Measurements from ENCODE around the gene FAM193A.
A peak's percentile ranks its signal among the peaks of the same experiment; 100 is the strongest.

The FAM193A gene

DNA sequence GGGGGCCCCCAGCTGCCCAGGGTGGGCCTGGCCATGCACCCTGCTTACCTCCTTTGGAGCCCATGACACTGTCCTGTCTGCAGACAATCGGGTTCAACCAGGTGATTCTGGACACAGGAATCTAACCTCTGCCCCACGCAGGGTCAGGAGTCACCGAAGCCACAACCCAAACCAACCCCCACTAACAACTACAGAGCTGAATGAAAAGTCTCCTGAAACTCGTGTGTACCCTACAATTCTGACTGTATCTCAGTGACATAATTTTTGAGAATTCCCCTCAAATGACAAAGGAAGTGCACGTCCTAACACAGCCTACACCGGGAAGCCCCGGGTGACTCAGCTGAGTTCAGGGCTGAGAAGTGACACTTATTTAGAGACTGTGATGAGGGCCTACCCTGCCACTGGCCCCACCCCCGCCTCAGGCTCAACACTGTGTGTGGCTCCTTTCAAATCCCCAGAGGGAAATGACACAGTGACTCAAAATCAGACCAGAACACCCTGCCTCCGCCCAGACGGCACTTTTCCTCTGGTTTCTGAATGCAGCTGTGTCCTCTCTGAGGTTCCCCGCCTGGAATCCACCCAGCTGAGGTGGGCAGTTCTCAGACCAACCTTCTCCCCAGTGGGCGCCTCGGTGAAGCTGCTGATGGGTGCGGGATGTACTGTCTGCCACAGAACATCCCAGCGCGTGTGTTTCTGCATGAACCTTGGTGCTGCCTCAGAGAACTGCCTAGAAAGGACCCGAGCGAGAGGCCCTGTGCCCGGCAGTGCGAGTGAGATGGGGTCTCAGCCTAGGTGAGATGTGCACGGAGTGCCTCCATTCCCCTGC, 209.7 kb downstream of the FAM193A start:
- Histone ChIP-seq H3K36me3 (ENCODE audit: control insufficient read depth, insufficient read depth, low read length) (peaks cover 81% of the 10 kb centered on the region), H3K4me3 (ENCODE audit: extremely low read depth, insufficient read depth, low read length, poor library complexity, severe bottlenecking) (no peak overlapping the region), H3K27ac (ENCODE audit: low read depth, low read length, severe bottlenecking) (peak overlapping the region; percentile 54), H3K9me3 (ENCODE audit: control insufficient read depth, low read length) (no peaks in the 10 kb centered on the region), H3K4me1 (ENCODE audit: control insufficient read depth, insufficient read depth, low read length, poor library complexity, severe bottlenecking) (peaks cover 48% of the 10 kb centered on the region)
- 81 to 83% methylated on average over 11 to 21 of the region's 21 CpGs for WGBS, 2 experiments (ENCODE audit: insufficient coverage in 2 of 2)

DNA sequence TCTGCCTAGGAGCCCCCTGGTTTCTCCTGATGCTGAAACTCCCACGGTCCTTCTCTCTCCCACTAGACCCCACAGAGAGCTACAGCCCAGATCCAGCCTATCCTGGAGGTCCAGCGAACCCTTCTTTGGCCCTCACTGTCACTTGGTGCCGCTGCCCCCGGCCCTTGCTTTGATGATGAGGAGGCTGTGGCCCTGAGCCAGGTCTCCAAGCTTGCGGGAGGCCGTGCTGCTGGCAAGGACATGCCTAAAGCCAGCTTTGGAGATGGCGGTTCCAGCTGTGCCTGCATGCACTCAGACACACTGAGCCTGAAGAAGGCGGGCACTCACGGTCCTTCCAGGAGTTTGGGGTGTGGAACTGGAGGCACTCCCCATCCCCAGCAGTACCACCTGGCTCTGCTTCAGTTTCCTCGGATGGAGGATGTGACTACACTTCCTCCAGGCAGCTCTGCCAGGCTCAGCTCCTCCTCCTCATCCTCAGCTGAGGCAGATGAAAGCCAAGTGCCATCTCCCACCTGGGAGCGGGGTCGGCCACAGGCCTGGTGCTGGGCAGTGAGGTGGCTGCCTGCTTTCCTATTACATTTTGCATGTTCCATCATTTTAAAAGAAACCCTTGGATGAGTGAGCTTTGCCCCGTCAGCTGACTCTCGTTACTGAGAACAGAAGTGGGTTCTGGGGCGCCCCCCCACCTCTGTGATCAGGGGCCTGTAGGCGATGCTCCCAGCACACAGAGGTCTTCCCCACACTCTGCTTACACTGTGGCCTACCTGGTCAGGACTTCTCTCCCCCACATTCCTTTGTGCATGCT, 210.6 kb downstream of the FAM193A start:
- H3K36me3 ChIP-seq (ENCODE audit: control insufficient read depth, insufficient read depth, low read length) = peaks cover 75% of the 10 kb centered on the region
- WGBS, 2 experiments (ENCODE audit: insufficient coverage in 2 of 2) = 90 to 93% methylated on average over 15 to 16 of the region's 16 CpGs
- peak overlapping the region; percentile 54 for H3K27ac ChIP-seq (ENCODE audit: low read depth, low read length, severe bottlenecking)
- H3K9me3 ChIP-seq (ENCODE audit: control insufficient read depth, low read length) = no peaks in the 10 kb centered on the region
- peaks cover 43% of the 10 kb centered on the region for H3K4me1 ChIP-seq (ENCODE audit: control insufficient read depth, insufficient read depth, low read length, poor library complexity, severe bottlenecking)
- H3K4me3 ChIP-seq (ENCODE audit: extremely low read depth, insufficient read depth, low read length, poor library complexity, severe bottlenecking) = no peak overlapping the region

- Histone ChIP-seq H3K36me3 (ENCODE audit: control insufficient read depth, insufficient read depth, low read length) (peaks cover 53% of the 10 kb centered on the region), H3K27ac (ENCODE audit: low read depth, low read length, severe bottlenecking) (peak overlapping the region; percentile 64), H3K4me1 (ENCODE audit: control insufficient read depth, insufficient read depth, low read length, poor library complexity, severe bottlenecking) (peaks cover 30% of the 10 kb centered on the region), H3K4me3 (ENCODE audit: extremely low read depth, insufficient read depth, low read length, poor library complexity, severe bottlenecking) (no peak overlapping the region), H3K9me3 (ENCODE audit: control insufficient read depth, low read length) (no peaks in the 10 kb centered on the region)
- 87 to 92% methylated on average over 13 to 17 of the region's 19 CpGs for WGBS, 2 experiments (ENCODE audit: insufficient coverage in 2 of 2)
These were observed 214.5 kb downstream of the FAM193A start for GRCh38 chr4:2750719-2751605.

- no peak overlapping the region for H3K27ac ChIP-seq (ENCODE audit: low read depth, low read length, severe bottlenecking)
- 94 to 100% methylated on average over 4 of the region's 4 CpGs for WGBS, 2 experiments (ENCODE audit: insufficient coverage in 2 of 2)
- no peak overlapping the region for H3K4me3 ChIP-seq (ENCODE audit: extremely low read depth, insufficient read depth, low read length, poor library complexity, severe bottlenecking)
- peaks cover 11% of the 10 kb centered on the region for H3K4me1 ChIP-seq (ENCODE audit: control insufficient read depth, insufficient read depth, low read length, poor library complexity, severe bottlenecking)
- no peaks in the 10 kb centered on the region for H3K9me3 ChIP-seq (ENCODE audit: control insufficient read depth, low read length)
- peaks cover 35% of the 10 kb centered on the region for H3K36me3 ChIP-seq (ENCODE audit: control insufficient read depth, insufficient read depth, low read length)
These were observed 217.0 kb downstream of the FAM193A start for GRCh38 chr4:2753436-2753835.

DNA sequence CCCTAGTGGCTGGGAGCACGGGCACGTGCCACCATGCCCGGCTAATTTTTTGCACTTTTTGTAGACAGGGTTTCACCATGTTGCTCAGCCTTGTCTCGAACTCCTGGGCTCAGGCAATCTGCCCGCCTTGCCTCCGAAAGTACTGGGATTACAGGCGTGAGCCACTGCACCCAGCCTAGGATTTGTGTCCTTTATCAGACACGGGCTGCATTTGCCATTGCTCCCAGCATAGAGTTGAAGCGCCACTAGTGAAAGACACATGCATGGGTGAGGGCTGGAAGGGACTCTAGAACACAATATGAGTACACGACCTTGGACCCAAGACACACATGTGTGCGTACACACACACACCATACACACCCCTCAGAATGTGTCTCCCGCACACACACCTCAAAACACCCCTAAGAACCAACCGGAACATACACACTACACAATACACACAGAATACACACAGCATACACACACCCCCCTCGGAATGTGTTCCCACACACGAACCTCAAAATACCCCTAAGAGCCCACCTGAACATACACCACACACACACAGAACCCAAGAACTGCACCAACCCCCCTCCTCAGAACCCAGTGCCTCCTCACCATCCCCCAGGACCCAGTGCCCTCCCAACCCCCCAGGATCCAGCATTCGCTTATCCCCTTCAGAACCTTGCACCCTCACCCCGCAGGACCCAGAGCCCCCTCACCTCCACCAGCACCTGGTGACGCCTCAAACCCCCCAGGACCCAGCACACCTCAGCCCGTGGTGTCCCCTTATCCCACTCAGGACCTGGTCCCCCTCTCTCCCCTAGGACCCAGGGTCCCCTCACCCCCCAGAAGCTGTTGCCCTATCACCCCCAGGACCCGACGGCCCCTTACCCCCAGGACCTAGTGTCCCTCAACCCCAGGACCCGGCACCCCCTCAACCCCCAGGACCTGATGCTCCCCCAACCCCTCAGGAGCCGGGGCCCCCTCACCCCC, 218.7 kb downstream of the FAM193A start:
- Histone ChIP-seq H3K27ac (ENCODE audit: low read depth, low read length, severe bottlenecking) (no peak overlapping the region), H3K36me3 (ENCODE audit: control insufficient read depth, insufficient read depth, low read length) (peaks cover 26% of the 10 kb centered on the region), H3K9me3 (ENCODE audit: control insufficient read depth, low read length) (no peaks in the 10 kb centered on the region), H3K4me3 (ENCODE audit: extremely low read depth, insufficient read depth, low read length, poor library complexity, severe bottlenecking) (peak overlapping the region; percentile 77), H3K4me1 (ENCODE audit: control insufficient read depth, insufficient read depth, low read length, poor library complexity, severe bottlenecking) (peaks cover 11% of the 10 kb centered on the region)
- WGBS, 2 experiments (ENCODE audit: insufficient coverage in 2 of 2) = 81 to 87% methylated on average over 15 to 18 of the region's 23 CpGs

DNA sequence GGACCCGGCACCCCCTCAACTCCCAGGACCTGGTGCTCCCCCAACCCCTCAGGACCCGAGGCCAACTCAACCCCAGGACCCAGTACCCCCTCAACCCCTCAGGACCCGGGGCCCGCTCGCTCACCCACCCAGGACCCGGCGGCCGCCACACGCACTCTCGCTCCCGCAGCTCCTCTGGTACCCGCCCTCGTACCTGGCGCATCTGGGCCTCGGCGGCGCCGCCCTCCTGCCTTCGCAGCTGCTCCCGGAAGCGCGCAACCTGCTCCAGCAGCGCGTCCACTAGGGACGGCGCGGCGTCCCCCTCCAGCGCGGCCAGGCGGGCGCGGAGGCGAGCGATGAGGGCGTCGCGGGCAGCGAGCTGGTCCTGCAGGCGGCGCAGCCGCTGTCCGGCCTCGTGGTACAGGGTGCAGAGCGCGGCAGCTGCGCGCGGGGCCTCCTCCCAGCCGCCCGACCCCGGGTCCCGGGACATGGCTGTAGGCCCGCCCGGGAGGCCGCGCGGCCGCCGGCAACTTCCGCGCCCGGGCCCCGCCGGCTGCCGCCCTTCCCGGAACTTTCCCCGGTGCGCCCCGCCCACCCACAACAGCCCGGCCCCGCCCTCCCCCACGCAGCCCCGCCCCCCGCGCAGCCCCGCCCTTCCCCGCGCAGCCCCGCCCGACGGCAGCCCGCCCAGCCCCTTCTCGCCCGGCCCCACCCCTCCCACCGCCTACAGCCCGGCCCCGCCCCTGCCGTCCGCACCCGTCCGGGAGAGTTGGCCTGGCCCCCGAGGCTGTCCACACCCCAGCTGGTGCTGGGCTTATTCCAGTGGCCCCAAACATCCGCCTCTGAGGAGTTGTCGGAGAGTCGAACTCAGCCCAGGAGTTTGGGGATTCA, 219.6 kb downstream of the FAM193A start, which contains the start of gene TNIP2:
TSS of gene TNIP2 (minus strand) at position 516 of the 870 bp plus-strand sequence. CDS start at position 469, 47 bp downstream.
- WGBS, 2 experiments (ENCODE audit: insufficient coverage in 2 of 2) = 1 to 2% methylated on average over 50 to 58 of the region's 96 CpGs
- Histone ChIP-seq H3K27ac (ENCODE audit: low read depth, low read length, severe bottlenecking) (no peak within 1 kb of the TSS), H3K4me3 (ENCODE audit: extremely low read depth, insufficient read depth, low read length, poor library complexity, severe bottlenecking) (peak within 1 kb of the TSS; percentile 77), H3K36me3 (ENCODE audit: control insufficient read depth, insufficient read depth, low read length) (peaks cover 19% of the 10 kb centered on the region), H3K9me3 (ENCODE audit: control insufficient read depth, low read length) (no peaks in the 10 kb centered on the region), H3K4me1 (ENCODE audit: control insufficient read depth, insufficient read depth, low read length, poor library complexity, severe bottlenecking) (peaks cover 7% of the 10 kb centered on the region)

DNA sequence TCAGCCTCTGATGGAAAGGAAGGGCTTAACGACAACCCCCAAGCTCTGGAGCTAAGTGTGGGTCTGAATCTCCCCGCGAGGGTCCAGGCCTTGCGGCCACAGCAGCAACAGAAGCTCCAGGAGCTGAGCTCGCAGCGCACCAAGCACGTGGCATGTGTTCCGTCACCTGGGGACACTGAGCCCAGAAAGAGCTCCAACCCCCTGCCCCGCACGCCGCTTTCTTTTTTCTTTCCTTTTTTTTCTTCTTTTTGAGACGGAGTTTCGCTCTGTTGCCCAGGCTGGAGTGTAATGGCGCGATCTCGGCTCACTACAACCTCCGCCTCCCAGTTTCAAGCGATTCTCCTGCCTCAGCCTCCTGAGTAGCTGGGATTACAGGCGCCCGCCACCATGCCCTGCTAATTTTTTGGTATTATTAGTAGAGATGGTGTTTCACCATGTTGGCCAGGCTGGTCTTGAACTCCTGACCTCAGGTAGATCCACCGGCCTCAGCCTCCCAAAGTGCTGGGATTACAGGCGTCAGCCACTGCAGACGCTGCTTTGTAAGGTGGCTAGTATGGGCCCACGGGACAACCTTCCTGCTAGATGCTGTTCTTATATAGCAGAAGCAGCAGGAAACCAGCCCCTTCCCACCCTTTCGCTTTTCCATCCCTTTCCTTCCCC, 220.4 kb downstream of the FAM193A start:
- 83 to 84% methylated on average over 23 to 25 of the region's 25 CpGs for WGBS, 2 experiments (ENCODE audit: insufficient coverage in 2 of 2)
- no peak overlapping the region for H3K27ac ChIP-seq (ENCODE audit: low read depth, low read length, severe bottlenecking)
- H3K9me3 ChIP-seq (ENCODE audit: control insufficient read depth, low read length) = no peaks in the 10 kb centered on the region
- H3K4me3 ChIP-seq (ENCODE audit: extremely low read depth, insufficient read depth, low read length, poor library complexity, severe bottlenecking) = peak overlapping the region; percentile 12
- peaks cover 4% of the 10 kb centered on the region for H3K4me1 ChIP-seq (ENCODE audit: control insufficient read depth, insufficient read depth, low read length, poor library complexity, severe bottlenecking)
- peaks cover 18% of the 10 kb centered on the region for H3K36me3 ChIP-seq (ENCODE audit: control insufficient read depth, insufficient read depth, low read length)

DNA sequence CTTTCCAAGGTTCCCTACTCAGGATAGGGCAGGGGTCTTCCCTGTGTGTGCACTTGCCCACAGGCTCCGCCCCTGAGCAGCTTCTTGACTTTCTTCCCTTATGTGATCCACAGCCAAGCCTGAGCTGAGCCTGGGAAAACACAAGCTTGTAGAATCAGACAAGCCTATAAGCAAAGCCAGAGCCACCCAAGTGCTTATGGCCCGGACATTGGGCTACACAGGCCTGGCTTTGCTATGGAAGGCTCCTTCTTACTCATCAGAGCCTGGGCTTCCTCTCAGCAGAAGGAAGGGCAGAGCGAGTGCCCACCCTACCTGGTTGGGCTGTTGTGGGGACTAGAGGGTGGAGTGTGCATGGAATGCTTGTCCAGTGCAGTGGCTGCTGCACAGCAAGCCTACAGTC, 221.0 kb downstream of the FAM193A start:
- H3K4me3 ChIP-seq (ENCODE audit: extremely low read depth, insufficient read depth, low read length, poor library complexity, severe bottlenecking) = no peak overlapping the region
- peaks cover 4% of the 10 kb centered on the region for H3K4me1 ChIP-seq (ENCODE audit: control insufficient read depth, insufficient read depth, low read length, poor library complexity, severe bottlenecking)
- H3K9me3 ChIP-seq (ENCODE audit: control insufficient read depth, low read length) = no peaks in the 10 kb centered on the region
- H3K36me3 ChIP-seq (ENCODE audit: control insufficient read depth, insufficient read depth, low read length) = peaks cover 12% of the 10 kb centered on the region
- no peak overlapping the region for H3K27ac ChIP-seq (ENCODE audit: low read depth, low read length, severe bottlenecking)
- WGBS, 2 experiments (ENCODE audit: insufficient coverage in 2 of 2) = 87 to 100% methylated on average over 2 to 3 of the region's 3 CpGs

Data from mesodermal cell (in vitro differentiated cells).